Measurements from ENCODE around the gene FBLL1. TPM values are rescaled to one million over a fixed set of nuclear protein-coding genes. Genes with fewer than 3 reads are reported as not detected.
A peak's percentile ranks its signal among the peaks of the same experiment; 100 is the strongest.

The FBLL1 gene
- total and polyA plus RNA-seq, 8 donors: 0.37 to 0.95 (median 0.55) TPM; not detected in 2

DNA sequence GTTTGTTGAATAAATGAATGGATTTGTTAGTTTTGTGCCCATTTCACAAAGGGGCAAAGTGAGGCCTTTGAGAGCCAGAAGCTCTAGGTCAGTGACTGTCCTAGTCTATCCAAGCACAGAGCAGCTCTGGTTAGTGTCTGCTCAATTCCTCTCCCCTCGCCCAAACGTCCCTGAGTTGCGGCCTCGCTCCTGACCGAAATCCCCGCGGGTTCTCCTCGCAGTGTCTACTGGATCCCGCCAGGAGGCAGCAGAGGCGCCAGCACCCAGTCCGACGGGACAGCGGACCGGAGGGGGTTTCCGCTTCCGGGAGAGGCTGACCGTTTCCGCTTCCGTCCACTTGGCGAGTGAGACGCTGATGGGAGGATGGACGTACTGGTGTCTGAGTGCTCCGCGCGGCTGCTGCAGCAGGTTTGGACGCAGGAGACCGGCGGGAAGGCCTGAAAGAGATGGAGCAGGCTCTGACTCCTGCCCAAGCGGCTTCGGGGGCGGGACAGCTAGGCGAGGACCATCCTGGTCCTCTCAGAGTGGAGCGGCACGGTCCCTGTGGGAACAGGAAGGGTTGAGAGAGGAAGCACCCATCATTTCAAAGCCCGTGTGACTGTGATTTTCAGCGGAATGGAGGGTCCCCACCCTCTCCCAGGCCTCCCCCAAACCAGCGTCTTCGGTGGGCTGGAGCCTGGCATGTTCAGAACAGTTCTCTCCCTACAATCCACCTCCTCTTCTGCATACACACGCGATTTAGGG, 42.8 kb upstream of the FBLL1 start, which contains the start of gene RARS1:
RARS1 (plus strand) TSS at position 336 of the 744 bp plus-strand sequence; CDS start at position 364, 28 bp downstream.
- intact Hi-C loops (cut with DNase I): no loop called here
- TF ChIP-seq, protein P1, sequence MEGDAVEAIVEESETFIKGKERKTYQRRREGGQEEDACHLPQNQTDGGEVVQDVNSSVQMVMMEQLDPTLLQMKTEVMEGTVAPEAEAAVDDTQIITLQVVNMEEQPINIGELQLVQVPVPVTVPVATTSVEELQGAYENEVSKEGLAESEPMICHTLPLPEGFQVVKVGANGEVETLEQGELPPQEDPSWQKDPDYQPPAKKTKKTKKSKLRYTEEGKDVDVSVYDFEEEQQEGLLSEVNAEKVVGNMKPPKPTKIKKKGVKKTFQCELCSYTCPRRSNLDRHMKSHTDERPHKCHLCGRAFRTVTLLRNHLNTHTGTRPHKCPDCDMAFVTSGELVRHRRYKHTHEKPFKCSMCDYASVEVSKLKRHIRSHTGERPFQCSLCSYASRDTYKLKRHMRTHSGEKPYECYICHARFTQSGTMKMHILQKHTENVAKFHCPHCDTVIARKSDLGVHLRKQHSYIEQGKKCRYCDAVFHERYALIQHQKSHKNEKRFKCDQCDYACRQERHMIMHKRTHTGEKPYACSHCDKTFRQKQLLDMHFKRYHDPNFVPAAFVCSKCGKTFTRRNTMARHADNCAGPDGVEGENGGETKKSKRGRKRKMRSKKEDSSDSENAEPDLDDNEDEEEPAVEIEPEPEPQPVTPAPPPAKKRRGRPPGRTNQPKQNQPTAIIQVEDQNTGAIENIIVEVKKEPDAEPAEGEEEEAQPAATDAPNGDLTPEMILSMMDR (IDR thresholded peaks at IDR 0.05): peak; percentile 90 to 94
- peaks cover 0 to 33% of the 10 kb centered on the region in 2 donors for H3K36me3 ChIP-seq

DNA sequence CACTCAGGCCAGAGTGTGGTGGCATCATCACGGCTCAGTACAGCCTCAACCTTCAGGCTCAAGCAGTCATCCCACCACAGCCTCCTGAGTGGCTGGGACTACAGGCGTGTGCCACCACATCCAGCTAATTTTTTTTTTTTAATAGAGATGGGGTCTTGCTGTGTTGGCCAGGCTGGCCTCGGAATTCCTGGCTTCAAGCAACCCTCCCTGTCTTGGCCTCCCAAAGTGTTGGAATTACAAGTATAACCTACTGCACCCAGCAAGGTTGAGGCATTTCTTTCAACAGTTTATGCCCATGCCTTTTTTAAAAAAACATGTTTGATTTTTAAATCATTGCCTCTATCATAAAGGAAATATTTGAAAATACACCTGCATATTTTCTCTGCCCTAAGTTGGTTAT, 40.0 kb upstream of the FBLL1 start:
- TF ChIP-seq, protein P1 (IDR thresholded peaks at IDR 0.05): no peak
- DNase-seq: no peak

More for the DNA sequence above, 42.8 kb upstream of the FBLL1 start, which contains the start of gene RARS1:
- Histone ChIP-seq H3K27ac (peak within 1 kb of the TSS; percentile 54 to 61), H3K4me3 (peak within 1 kb of the TSS; percentile 87 to 94), H3K9me3 (no peaks in the 10 kb centered on the region), H3K4me1 (peaks cover 0 to 16% of the 10 kb centered on the region in 2 donors), H3K27me3 (no peaks in the 10 kb centered on the region)
- peak; percentile 100 for ATAC-seq
- DNase-seq: peak; percentile 92 to 97 (median 95)

DNA sequence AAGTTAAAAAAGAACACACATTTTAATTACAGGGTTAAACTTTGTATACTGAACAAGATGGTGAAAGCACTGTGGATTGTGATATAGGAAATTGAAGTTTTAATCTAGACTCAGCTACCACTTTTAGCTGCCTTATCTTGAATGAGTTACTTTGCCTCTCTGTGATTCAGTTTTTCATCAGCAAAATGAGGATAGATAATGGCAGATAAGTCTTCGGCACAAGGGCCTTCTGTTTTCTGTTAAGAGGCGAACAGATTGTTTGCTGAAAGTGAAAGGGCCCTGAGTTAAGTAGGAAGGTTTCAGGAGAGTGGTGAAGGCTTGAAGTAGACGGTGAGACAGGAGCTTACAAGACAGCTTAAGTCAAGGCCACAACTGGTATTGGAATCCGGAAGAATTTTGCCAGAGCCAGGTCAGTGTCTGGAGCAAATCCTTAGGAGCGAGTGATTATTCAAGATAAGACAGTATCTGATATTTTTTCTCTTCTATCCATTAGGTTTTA, 35.0 kb upstream of the FBLL1 start:
- peaks cover 0 to 100% of the 10 kb centered on the region in 2 donors for H3K36me3 ChIP-seq
- ATAC-seq: no peak
- H3K27me3 ChIP-seq: no peaks in the 10 kb centered on the region
- intact Hi-C loops (cut with DNase I): no loop called here
- H3K27ac ChIP-seq: no peak overlapping the region
- H3K4me3 ChIP-seq: no peak overlapping the region
- H3K9me3 ChIP-seq: no peaks in the 10 kb centered on the region
- H3K4me1 ChIP-seq: no peaks in the 10 kb centered on the region
- no peak for DNase-seq
- TF ChIP-seq, protein P1 (IDR thresholded peaks at IDR 0.05): no peak

More for the DNA sequence above, 40.0 kb upstream of the FBLL1 start:
- no peaks in the 10 kb centered on the region for H3K27me3 ChIP-seq
- H3K9me3 ChIP-seq: no peaks in the 10 kb centered on the region
- H3K4me3 ChIP-seq: no peak overlapping the region
- H3K27ac ChIP-seq: no peak overlapping the region
- intact Hi-C loops (cut with DNase I): no loop called here
- no peak for ATAC-seq
- peaks cover 0 to 16% of the 10 kb centered on the region in 2 donors for H3K4me1 ChIP-seq
- peaks cover 0 to 61% of the 10 kb centered on the region in 2 donors for H3K36me3 ChIP-seq

DNA sequence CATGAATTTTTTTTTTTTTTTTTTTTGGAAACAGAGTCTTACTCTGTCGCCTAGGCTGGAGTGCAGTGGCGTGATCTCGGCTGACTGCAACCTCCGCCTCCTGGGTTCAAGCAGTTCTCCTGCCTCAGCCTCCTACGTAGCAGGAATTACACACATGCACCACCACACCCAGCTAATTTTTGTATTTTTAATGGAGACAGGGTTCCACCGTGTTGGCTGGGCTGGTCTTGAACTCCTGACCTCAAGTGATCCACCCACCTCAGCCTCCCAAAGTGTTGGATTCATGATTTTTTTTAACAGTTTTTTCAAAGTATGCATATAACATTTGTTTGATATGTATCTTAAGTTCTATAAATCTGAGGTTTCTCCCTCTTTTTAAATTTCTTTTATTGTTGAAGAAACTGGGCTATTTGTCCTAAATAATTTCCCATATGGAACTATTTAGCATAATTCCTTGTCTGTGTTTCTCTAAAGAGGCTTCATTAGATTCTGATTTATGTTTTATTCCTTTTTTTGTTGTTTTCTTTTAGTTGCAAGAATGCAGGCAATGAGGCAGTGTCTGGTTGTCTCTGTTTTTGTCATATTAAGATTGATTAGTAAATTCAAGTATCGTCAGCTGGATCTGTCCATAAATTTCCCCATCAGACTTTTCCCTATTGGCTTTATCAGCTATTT, 26.4 kb upstream of the FBLL1 start:
- H3K36me3 ChIP-seq: peaks cover 3 to 98% of the 10 kb centered on the region in 2 donors
- DNase-seq (no peak), ATAC-seq (no peak)
- no peaks in the 10 kb centered on the region for H3K27me3 ChIP-seq
- intact Hi-C loops (cut with DNase I): no loop called here
- no peaks in the 10 kb centered on the region for H3K4me1 ChIP-seq
- TF ChIP-seq, protein P1 (IDR thresholded peaks at IDR 0.05): no peak
- H3K9me3 ChIP-seq: no peaks in the 10 kb centered on the region
- H3K4me3 ChIP-seq: no peak overlapping the region
- H3K27ac ChIP-seq: no peak overlapping the region
